Natural killer cell (primary cell): ENCODE results near the gene ITGA7. TPM values are rescaled to one million over a fixed set of nuclear protein-coding genes. Genes with fewer than 3 reads are reported as not detected.

ENCODE experiments used
- ATAC-seq, 3 donors: fragments of 150-1000 bp in 2 of 3; fragments of 200-7000 bp in 1 of 3; cut with Tn5 transposase; 1 replicate in 1 of 3; 2 replicates in 2 of 3; pipeline ENCODE4 v1.10.0; 2021; ENCODE audit warnings: mild to moderate bottlenecking in 2 of 3, moderate library complexity in 2 of 3
- DNase-seq, 2 donors: peaks; one replicate each; pipeline versions ENCODE4 v3.0.0 to v3.0.0-alpha.2; 2013 to 2021; ENCODE audit warnings: mixed read lengths in 1 of 2
- H3K27ac ChIP-seq: one replicate; pipeline ENCODE4 v1.5.1; 2013; ENCODE audit warnings: mild to moderate bottlenecking, low read length
- H3K27me3 ChIP-seq: one replicate; pipeline ENCODE4 v1.6.1; 2013; ENCODE audit warnings: low read length; ENCODE audit not compliant: control insufficient read depth, insufficient read depth
- H3K36me3 ChIP-seq: one replicate; pipeline ENCODE4 v1.6.1; 2013; ENCODE audit warnings: low read length; ENCODE audit not compliant: control insufficient read depth, insufficient read depth
- H3K4me1 ChIP-seq: one replicate; pipeline ENCODE4 v1.6.1; 2013; ENCODE audit warnings: low read length; ENCODE audit not compliant: control insufficient read depth, insufficient read depth
- H3K4me3 ChIP-seq: one replicate; pipeline ENCODE4 v1.5.1; 2013; ENCODE audit warnings: low read length
- H3K9me3 ChIP-seq: one replicate; pipeline ENCODE4 v1.6.1; 2013; ENCODE audit warnings: low read length; ENCODE audit not compliant: control insufficient read depth, insufficient read depth
- H3K27ac Mint-ChIP-seq, 2 donors: one replicate each; pipeline ENCODE4 v1.8.0; 2022; ENCODE audit warnings: mild to moderate bottlenecking in 2 of 2, mixed read lengths in 2 of 2, moderate library complexity in 1 of 2
- H3K27me3 Mint-ChIP-seq, 2 donors: one replicate each; pipeline ENCODE4 v1.8.0; 2022; ENCODE audit warnings: low read depth in 2 of 2, mixed read lengths in 2 of 2
- H3K36me3 Mint-ChIP-seq: one replicate; pipeline ENCODE4 v1.8.0; 2022; ENCODE audit warnings: mixed read lengths
- H3K4me1 Mint-ChIP-seq, 2 donors: one replicate each; pipeline ENCODE4 v1.8.0; 2022; ENCODE audit warnings: mixed read lengths in 2 of 2
- H3K4me3 Mint-ChIP-seq: one replicate; pipeline ENCODE4 v1.8.0; 2022; ENCODE audit warnings: mild to moderate bottlenecking, moderate library complexity, mixed read lengths
- H3K9me3 Mint-ChIP-seq, 2 donors: one replicate each; pipeline ENCODE4 v1.8.0; 2022; ENCODE audit warnings: mixed read lengths in 2 of 2
- CTCF ChIP-seq: fragments of 200-600 bp; IDR thresholded peaks from one replicate; pipeline ENCODE4 v1.8.0; 2022; ENCODE audit warnings: antibody characterized with exemption
- WGBS: methylation state at CpG from one replicate; pipeline ENCODE4 v1.1.7; 2013; ENCODE audit warnings: missing lambda C conversion rate; ENCODE audit not compliant: insufficient coverage; 5-methylcytosine and 5-hydroxymethylcytosine counted together
- intact Hi-C: fragments of 100-400 bp; cut with micrococcal nuclease; formaldehyde crosslinking; loops from one replicate; pipeline ENCODE4 v1.14.2; 2022
- total RNA-seq, 4 donors: library from RNA; stranded (reverse); fragments of 120-200 nt in 1 of 4; gene quantifications; one replicate each; pipeline versions ENCODE4 v1.2.3 to v1.2.4, GENCODE V29; 2013 to 2022

Gene ITGA7
- total RNA-seq, 3 donors from 2014 or later (not counting 1 experiment from before 2014, with no cell fraction given) = 2.8 to 4.6 (median 4.3) TPM

DNA sequence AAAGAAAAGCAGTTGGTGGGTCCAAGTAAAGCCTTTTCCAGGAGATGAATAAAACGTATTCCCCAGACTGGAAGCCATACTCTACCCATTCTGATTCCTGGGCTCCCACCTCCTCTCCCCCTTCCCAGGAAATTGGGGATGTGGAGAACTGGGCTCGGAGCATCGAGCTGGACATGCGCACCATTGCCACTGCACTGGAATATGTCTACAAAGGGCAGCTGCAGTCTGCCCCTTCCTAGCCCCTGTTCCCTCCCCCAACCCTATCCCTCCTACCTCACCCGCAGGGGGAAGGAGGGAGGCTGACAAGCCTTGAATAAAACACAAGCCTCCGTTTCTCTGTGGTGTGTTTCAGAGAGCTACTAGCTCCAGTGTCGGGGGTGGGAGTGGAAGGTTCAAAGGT is 11.7 kb upstream of the ITGA7 start:
- Mint-ChIP-seq H3K27me3 (no peaks in the 10 kb centered on the region), H3K36me3 (no peaks in the 10 kb centered on the region), H3K27ac (no peak overlapping the region), H3K4me3 (no peak overlapping the region), H3K4me1 (peaks cover 19 to 32% of the 10 kb centered on the region in 2 donors), H3K9me3 (no peaks in the 10 kb centered on the region)
- ATAC-seq = no peak
- 100% methylated on average over 6 of the region's 7 CpGs for WGBS
- Histone ChIP-seq H3K4me1 (peaks cover 45% of the 10 kb centered on the region), H3K27ac (no peak overlapping the region), H3K9me3 (no peaks in the 10 kb centered on the region), H3K27me3 (no peaks in the 10 kb centered on the region), H3K36me3 (peaks cover 18% of the 10 kb centered on the region), H3K4me3 (no peak overlapping the region)
- intact Hi-C loops = no loop called here
- DNase-seq = no peak
- TF ChIP-seq CTCF = no peak

DNA sequence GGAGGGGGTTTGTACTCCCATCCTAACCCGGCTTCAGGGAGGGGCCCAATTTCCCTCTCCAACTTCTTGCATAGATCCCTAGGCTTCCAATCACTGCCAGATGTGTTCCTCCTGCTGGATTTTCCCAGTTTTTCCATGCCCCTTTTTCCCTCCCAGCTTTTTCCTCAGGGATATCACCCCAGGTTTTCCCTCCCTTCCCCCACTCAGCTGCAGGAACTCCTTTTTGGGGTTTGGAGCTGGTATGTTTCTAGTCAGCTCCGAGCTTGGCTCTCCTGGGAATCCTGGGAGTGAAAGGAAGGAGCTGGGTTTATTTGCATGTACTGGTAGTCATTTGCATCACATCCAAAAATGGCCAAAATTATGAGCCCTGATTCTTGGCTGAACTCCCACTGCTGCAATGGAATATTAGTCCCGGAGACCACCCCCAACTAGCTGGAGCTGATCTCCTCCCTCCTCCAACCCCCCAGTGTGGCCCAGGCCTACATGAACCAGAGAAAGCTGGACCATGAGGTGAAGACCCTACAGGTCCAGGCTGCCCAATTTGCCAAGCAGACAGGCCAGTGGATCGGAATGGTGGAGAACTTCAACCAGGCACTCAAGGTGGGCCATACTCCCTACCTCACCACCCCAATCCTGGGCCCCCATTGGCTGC is 11.0 kb upstream of the ITGA7 start:
- Mint-ChIP-seq H3K4me3 (no peak overlapping the region), H3K27ac (peak overlapping the region in 1 of 2 donors; percentile 45), H3K9me3 (no peaks in the 10 kb centered on the region), H3K27me3 (no peaks in the 10 kb centered on the region), H3K4me1 (peaks cover 18 to 32% of the 10 kb centered on the region in 2 donors), H3K36me3 (no peaks in the 10 kb centered on the region)
- Histone ChIP-seq H3K36me3 (peaks cover 13% of the 10 kb centered on the region), H3K4me3 (no peak overlapping the region), H3K4me1 (peaks cover 42% of the 10 kb centered on the region), H3K27ac (no peak overlapping the region), H3K27me3 (no peaks in the 10 kb centered on the region), H3K9me3 (no peaks in the 10 kb centered on the region)
- WGBS = 90% methylated on average over 4 of the region's 4 CpGs
- ATAC-seq (no peak), DNase-seq (no peak)
- no peak for TF ChIP-seq CTCF
- intact Hi-C loops = no loop called here

- peaks cover 18 to 32% of the 10 kb centered on the region in 2 donors for H3K4me1 Mint-ChIP-seq
- no peak for DNase-seq
- no peak for ATAC-seq
- no peaks in the 10 kb centered on the region for H3K9me3 Mint-ChIP-seq
- H3K36me3 ChIP-seq = peaks cover 12% of the 10 kb centered on the region
- no peaks in the 10 kb centered on the region for H3K27me3 ChIP-seq
- H3K27ac ChIP-seq = no peak overlapping the region
- peak overlapping the region in 1 of 2 donors; percentile 45 for H3K27ac Mint-ChIP-seq
- H3K36me3 Mint-ChIP-seq = no peaks in the 10 kb centered on the region
- 95% methylated on average over 2 of the region's 4 CpGs for WGBS
- H3K9me3 ChIP-seq = no peaks in the 10 kb centered on the region
- no peak for TF ChIP-seq CTCF
- H3K27me3 Mint-ChIP-seq = no peaks in the 10 kb centered on the region
- intact Hi-C loops = no loop called here
- H3K4me1 ChIP-seq = peaks cover 42% of the 10 kb centered on the region
- no peak overlapping the region for H3K4me3 ChIP-seq
- H3K4me3 Mint-ChIP-seq = no peak overlapping the region
These were observed 10.3 kb upstream of the ITGA7 start for GRCh38 chr12:55718015-55718414.
